COR-L47 (cell line): ENCODE results near the gene CALML6.

Source experiments
- DNase-seq: peaks from one replicate; lab custom pipeline; 2025; lab: John Stamatoyannopoulos, UW

Gene CALML6

GRCh38 chr1:1942753-1943656 is 27.9 kb downstream of the CALML6 start:
- DNase-seq, result no peak

GRCh38 chr1:1943834-1944570 is 28.9 kb downstream of the CALML6 start:
- no peak for DNase-seq

- no peak for DNase-seq
Measured at GRCh38 chr1:1945782-1946393, 30.8 kb downstream of the CALML6 start.

- no peak for DNase-seq
Measured at GRCh38 chr1:1946540-1946939, 31.5 kb downstream of the CALML6 start.

- DNase-seq, result no peak
Measured at GRCh38 chr1:1947493-1947892, 32.4 kb downstream of the CALML6 start.

GRCh38 chr1:1948783-1949182 is 33.7 kb downstream of the CALML6 start:
- DNase-seq, result no peak

- DNase-seq, result no peak
Measured at GRCh38 chr1:1950940-1951339, 35.9 kb downstream of the CALML6 start.

GRCh38 chr1:1954015-1954414 is 39.0 kb downstream of the CALML6 start:
- no peak for DNase-seq

- no peak for DNase-seq
Measured at GRCh38 chr1:1954831-1955441, 39.9 kb downstream of the CALML6 start.

- no peak for DNase-seq
Measured at GRCh38 chr1:1955621-1956094, 40.6 kb downstream of the CALML6 start.

- DNase-seq, result no peak
Measured at GRCh38 chr1:1956101-1956500, 41.0 kb downstream of the CALML6 start.

GRCh38 chr1:1956586-1957532 is 41.8 kb downstream of the CALML6 start:
- no peak for DNase-seq

GRCh38 chr1:1957533-1957961 is 42.5 kb downstream of the CALML6 start:
- DNase-seq, result no peak

GRCh38 chr1:1958071-1958541 is 43.0 kb downstream of the CALML6 start:
- DNase-seq, result no peak

- no peak for DNase-seq
Measured at GRCh38 chr1:1959459-1959839, 44.4 kb downstream of the CALML6 start.

GRCh38 chr1:1959840-1960479 is 44.9 kb downstream of the CALML6 start:
- peak; percentile 87 for DNase-seq

GRCh38 chr1:1960480-1961196 is 45.6 kb downstream of the CALML6 start:
- DNase-seq, result no peak

GRCh38 chr1:1962752-1963151 is 47.7 kb downstream of the CALML6 start:
- DNase-seq, result no peak

- no peak for DNase-seq
Measured at GRCh38 chr1:1963570-1963969, 48.5 kb downstream of the CALML6 start.

GRCh38 chr1:1964811-1965210 is 49.8 kb downstream of the CALML6 start:
- DNase-seq, result no peak
